Smooth muscle cell (in vitro differentiated cells): Measurements from ENCODE around the gene ASB6. TPM values are rescaled to one million over a fixed set of nuclear protein-coding genes. Genes with fewer than 3 reads are reported as not detected.

Experiments
- DNase-seq: peaks from one replicate; lab custom pipeline; 2025; ENCODE audit not compliant: unreplicated experiment; lab: John Stamatoyannopoulos, UW
- H2AFZ ChIP-seq: fragments of 200-600 bp; sonication (generic); 2 replicates; pipeline ENCODE4 v1.6.0; 2016; ENCODE audit warnings: antibody characterized with exemption, low read depth, mild to moderate bottlenecking
- H3F3A ChIP-seq: fragments of 200-600 bp; sonication (generic); 2 replicates; pipeline ENCODE4 v1.6.0; 2017; ENCODE audit warnings: antibody characterized with exemption, low read depth
- H3K27ac ChIP-seq: fragments of 200-600 bp; sonication (generic); 2 replicates; pipeline ENCODE4 v1.5.1; 2016; ENCODE audit warnings: low read depth, mild to moderate bottlenecking
- H3K27me3 ChIP-seq: fragments of 200-600 bp; sonication (generic); 2 replicates; pipeline ENCODE4 v1.6.1; 2016; ENCODE audit warnings: low read depth, mild to moderate bottlenecking
- H3K36me3 ChIP-seq: fragments of 200-600 bp; sonication (generic); 2 replicates; pipeline ENCODE4 v1.5.1; 2016; ENCODE audit warnings: low read depth
- H3K4me1 ChIP-seq: fragments of 200-600 bp; sonication (generic); 2 replicates; pipeline ENCODE4 v1.5.1; 2016; ENCODE audit warnings: low read depth
- H3K4me2 ChIP-seq: fragments of 200-600 bp; sonication (generic); 2 replicates; pipeline ENCODE4 v1.6.0; 2016; ENCODE audit warnings: mild to moderate bottlenecking
- H3K4me3 ChIP-seq: fragments of 200-600 bp; sonication (generic); 2 replicates; pipeline ENCODE4 v1.5.1; 2016; ENCODE audit warnings: mild to moderate bottlenecking
- H3K79me2 ChIP-seq: fragments of 200-600 bp; sonication (generic); 2 replicates; pipeline ENCODE4 v1.6.0; 2016; ENCODE audit warnings: low read depth, mild to moderate bottlenecking
- H3K9ac ChIP-seq: fragments of 200-600 bp; sonication (generic); 2 replicates; pipeline ENCODE4 v1.6.0; 2016; ENCODE audit warnings: low read depth
- H3K9me3 ChIP-seq: fragments of 200-600 bp; sonication (generic); replicated peaks from 2 replicates; pipeline ENCODE4 v1.5.1; 2016; ENCODE audit warnings: low read depth
- H4K20me1 ChIP-seq: fragments of 200-600 bp; sonication (generic); 2 replicates; pipeline ENCODE4 v1.6.0; 2016; ENCODE audit warnings: low read depth
- WGBS: methylation state at CpG from one replicate; pipeline ENCODE4 v1.1.7; 2016; ENCODE audit warnings: low lambda C conversion rate; 5-methylcytosine and 5-hydroxymethylcytosine counted together
- polyA plus RNA-seq: library from polyadenylated mRNA; unstranded; fragments of >200 nt; fragmentation: Nextera tagmentation; extraction: Ambion mirVana; gene quantifications from 2 replicates; pipeline ENCODE4 v1.2.1, GENCODE V29; 2016
- total RNA-seq: library from RNA; depleted of rRNA; stranded (reverse); fragments of >200 nt; gene quantifications from 2 replicates; pipeline ENCODE4 v1.2.3, GENCODE V29; 2014
- TF ChIP-seq, protein P1 (sequence below): fragments of 200-600 bp; sonication (generic); IDR thresholded peaks from 2 replicates; pipeline ENCODE4 v1.5.1; 2017; ENCODE audit warnings: borderline replicate concordance, mild to moderate bottlenecking, antibody characterized with exemption; ENCODE audit not compliant: insufficient read depth, poor library complexity, severe bottlenecking

ASB6 gene
- total and polyA plus RNA-seq, 2 experiments from 2014 or later: 13.8 to 26.0 TPM

DNA sequence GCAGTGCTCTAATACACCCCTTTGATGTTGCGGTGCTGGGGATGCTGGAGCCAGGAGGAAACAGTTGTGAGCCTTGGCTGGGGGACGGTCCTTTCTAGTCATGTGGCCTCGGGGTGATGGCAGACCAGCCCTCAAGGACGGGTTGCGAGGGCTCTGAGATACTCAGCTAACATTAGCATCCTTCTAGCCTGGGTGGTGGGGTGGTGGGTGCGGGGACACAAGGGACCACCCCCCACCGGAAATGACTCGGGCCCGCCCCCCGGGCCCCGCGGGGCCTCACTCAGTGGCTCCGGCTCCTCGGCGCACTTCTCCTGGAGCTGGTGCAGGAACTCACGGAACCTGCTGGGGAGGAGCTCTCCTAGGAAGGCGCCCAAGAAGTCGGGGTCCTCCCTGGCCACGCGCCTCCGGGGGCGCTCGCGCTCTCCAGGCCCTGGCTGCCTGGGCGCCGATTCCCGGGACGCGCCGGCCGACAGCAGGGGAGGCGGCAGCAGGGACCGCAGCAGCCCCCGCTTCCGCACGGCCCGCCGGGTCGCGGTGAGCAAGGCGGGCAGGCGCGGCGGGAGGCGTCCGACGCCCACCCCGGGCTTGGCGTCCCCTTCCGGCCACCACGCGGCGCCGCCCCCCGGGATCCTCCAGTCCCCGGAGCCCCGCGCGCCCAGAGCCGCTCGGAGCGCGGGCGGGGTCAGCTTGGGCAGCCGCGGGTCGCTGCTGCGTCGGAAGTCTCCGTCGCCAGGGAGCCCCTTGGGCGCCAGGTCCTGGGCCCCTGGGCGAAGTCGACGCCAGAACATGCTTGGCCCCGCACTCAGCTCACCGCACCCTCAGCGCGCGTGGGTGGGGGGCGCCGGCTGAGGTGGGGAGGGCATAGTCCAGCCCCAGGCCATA, 21.9 kb downstream of the ASB6 start:
- WGBS: 1% methylated on average over 60 of the region's 82 CpGs
- no peaks in the 10 kb centered on the region for H3K79me2 ChIP-seq
- DNase-seq: no peak
- peak overlapping the region; percentile 47 for H3K9ac ChIP-seq
- H3K9me3 ChIP-seq: no peaks in the 10 kb centered on the region
- TF ChIP-seq, protein P1, sequence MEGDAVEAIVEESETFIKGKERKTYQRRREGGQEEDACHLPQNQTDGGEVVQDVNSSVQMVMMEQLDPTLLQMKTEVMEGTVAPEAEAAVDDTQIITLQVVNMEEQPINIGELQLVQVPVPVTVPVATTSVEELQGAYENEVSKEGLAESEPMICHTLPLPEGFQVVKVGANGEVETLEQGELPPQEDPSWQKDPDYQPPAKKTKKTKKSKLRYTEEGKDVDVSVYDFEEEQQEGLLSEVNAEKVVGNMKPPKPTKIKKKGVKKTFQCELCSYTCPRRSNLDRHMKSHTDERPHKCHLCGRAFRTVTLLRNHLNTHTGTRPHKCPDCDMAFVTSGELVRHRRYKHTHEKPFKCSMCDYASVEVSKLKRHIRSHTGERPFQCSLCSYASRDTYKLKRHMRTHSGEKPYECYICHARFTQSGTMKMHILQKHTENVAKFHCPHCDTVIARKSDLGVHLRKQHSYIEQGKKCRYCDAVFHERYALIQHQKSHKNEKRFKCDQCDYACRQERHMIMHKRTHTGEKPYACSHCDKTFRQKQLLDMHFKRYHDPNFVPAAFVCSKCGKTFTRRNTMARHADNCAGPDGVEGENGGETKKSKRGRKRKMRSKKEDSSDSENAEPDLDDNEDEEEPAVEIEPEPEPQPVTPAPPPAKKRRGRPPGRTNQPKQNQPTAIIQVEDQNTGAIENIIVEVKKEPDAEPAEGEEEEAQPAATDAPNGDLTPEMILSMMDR: peak; percentile 16
- peak overlapping the region; percentile 97 for H3K4me2 ChIP-seq
- H2AFZ ChIP-seq: peak overlapping the region; percentile 84
- H3K27ac ChIP-seq: peak overlapping the region; percentile 16
- H4K20me1 ChIP-seq: no peaks in the 10 kb centered on the region
- no peaks in the 10 kb centered on the region for H3K27me3 ChIP-seq
- H3K4me1 ChIP-seq: peaks cover 9% of the 10 kb centered on the region
- peaks cover 17% of the 10 kb centered on the region for H3F3A ChIP-seq
- peak overlapping the region; percentile 62 for H3K4me3 ChIP-seq
- no peaks in the 10 kb centered on the region for H3K36me3 ChIP-seq

DNA sequence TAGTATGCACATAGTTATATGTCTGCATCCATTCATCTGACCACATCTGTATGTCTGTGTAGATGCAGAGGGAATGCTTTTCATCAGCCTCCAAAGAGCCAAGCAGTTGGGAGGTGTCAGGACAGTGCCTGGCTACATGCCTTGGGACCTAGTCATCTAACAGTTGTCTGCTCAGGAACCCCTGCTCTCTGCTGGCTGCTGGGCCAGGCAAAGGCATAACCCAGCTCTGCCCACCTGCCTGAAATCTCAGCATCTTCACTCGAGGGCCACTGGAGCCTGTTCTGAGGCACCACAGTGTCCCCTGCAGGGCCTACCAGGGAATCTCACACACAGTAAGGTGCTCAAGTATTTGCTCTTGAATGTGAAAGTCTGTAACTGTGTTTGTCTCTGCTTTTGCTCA, 24.8 kb downstream of the ASB6 start:
- H3F3A ChIP-seq: peaks cover 11% of the 10 kb centered on the region
- no peak overlapping the region for H2AFZ ChIP-seq
- H3K79me2 ChIP-seq: no peaks in the 10 kb centered on the region
- H3K4me1 ChIP-seq: peaks cover 15% of the 10 kb centered on the region
- no peak overlapping the region for H3K9ac ChIP-seq
- 0% methylated on average over 1 of the region's 1 CpG for WGBS
- no peaks in the 10 kb centered on the region for H3K27me3 ChIP-seq
- peak overlapping the region; percentile 70 for H3K27ac ChIP-seq
- TF ChIP-seq, protein P1: peak; percentile 54
- H3K4me3 ChIP-seq: no peak overlapping the region
- no peak for DNase-seq
- H3K4me2 ChIP-seq: no peak overlapping the region
- no peaks in the 10 kb centered on the region for H3K9me3 ChIP-seq
- H3K36me3 ChIP-seq: no peaks in the 10 kb centered on the region
- H4K20me1 ChIP-seq: no peaks in the 10 kb centered on the region

DNA sequence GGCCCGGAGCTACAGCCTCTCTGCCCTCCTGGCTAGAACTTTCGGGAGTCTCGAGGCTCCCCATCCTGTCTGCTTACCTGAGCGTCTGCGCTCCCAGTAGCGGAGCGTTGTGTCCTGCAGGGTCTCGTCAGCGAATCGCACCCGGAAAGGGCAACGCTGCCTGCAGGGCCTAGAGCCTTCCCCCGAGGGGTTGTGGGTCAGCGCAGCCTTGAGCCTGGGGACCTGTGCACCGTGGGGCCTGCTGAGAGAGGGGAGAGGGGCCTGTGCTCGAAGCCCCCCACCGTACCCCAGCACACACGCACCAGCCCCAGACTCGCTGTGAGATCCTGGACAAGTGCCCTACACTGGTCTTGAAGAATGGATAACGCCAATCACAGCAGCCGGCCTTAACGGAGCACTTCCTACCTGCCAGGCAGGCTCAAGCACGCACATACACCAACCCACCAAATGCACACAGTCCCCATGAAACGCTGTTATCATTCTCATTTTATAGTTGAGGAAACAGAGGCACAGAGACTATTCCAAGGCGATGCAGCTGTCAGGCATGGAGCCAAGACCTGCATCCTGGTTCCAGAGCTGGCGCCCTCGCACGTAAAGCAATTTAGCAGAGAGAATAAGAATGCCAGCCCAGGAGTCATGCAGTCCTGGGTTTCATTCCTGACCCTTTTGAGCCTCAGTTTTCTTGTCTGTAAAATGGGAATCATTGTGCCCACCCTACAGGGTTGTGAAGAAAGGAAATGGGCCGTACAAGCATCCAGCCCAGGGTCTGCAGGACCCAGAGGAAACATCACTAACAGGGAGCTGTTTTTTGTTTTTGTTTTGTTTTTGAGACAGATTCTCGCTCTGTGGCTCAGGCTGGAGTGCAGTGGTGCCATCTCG, 26.3 kb downstream of the ASB6 start:
- no peak overlapping the region for H2AFZ ChIP-seq
- WGBS: 93% methylated on average over 31 of the region's 31 CpGs
- no peak overlapping the region for H3K4me2 ChIP-seq
- H3K9me3 ChIP-seq: no peaks in the 10 kb centered on the region
- H3K79me2 ChIP-seq: no peaks in the 10 kb centered on the region
- H3K36me3 ChIP-seq: no peaks in the 10 kb centered on the region
- H3K4me1 ChIP-seq: peaks cover 13% of the 10 kb centered on the region
- DNase-seq: no peak
- TF ChIP-seq, protein P1: no peak
- H3K4me3 ChIP-seq: no peak overlapping the region
- no peak overlapping the region for H3K27ac ChIP-seq
- H3F3A ChIP-seq: peaks cover 11% of the 10 kb centered on the region
- H3K9ac ChIP-seq: no peak overlapping the region
- no peaks in the 10 kb centered on the region for H3K27me3 ChIP-seq
- H4K20me1 ChIP-seq: no peaks in the 10 kb centered on the region
